Ishikawa (cell line): Measurements from ENCODE around the gene SLC7A14.

Experiments used
- CEBPB ChIP-seq: IDR thresholded peaks from 2 replicates; pipeline ENCODE4 v1.6.1; 2012
- CREB1 ChIP-seq: IDR thresholded peaks from 2 replicates; pipeline ENCODE4 v1.6.1; 2012; ENCODE audit warnings: low read depth
- EGR1 ChIP-seq: IDR thresholded peaks from 2 replicates; pipeline ENCODE4 v1.6.1; 2012
- EP300 ChIP-seq: IDR thresholded peaks from 2 replicates; pipeline ENCODE4 v1.6.1; 2012; ENCODE audit warnings: borderline replicate concordance
- NFIC ChIP-seq: IDR thresholded peaks from 2 replicates; pipeline ENCODE4 v1.6.1; 2012
- RAD21 ChIP-seq: IDR thresholded peaks from 2 replicates; pipeline ENCODE4 v1.6.1; 2012; ENCODE audit warnings: low read depth
- TAF1 ChIP-seq: IDR thresholded peaks from 2 replicates; pipeline ENCODE4 v1.6.1; 2012; ENCODE audit warnings: low read depth, mild to moderate bottlenecking
- TCF12 ChIP-seq: IDR thresholded peaks from 2 replicates; pipeline ENCODE4 v1.6.1; 2012; ENCODE audit warnings: low read depth
- TEAD4 ChIP-seq: IDR thresholded peaks from 2 replicates; pipeline ENCODE4 v1.6.1; 2012
- YY1 ChIP-seq: IDR thresholded peaks from 2 replicates; pipeline ENCODE4 v1.6.1; 2012; ENCODE audit warnings: low read depth
- ZBTB7A ChIP-seq: IDR thresholded peaks from 2 replicates; pipeline ENCODE4 v1.6.1; 2012; ENCODE audit warnings: low read depth
- TF ChIP-seq, protein P1 (sequence below): IDR thresholded peaks from 2 replicates; pipeline ENCODE4 v1.6.1; 2012
- TF ChIP-seq, protein P2 (sequence below): IDR thresholded peaks from 2 replicates; pipeline ENCODE4 v1.6.1; 2012; ENCODE audit warnings: low read depth, mild to moderate bottlenecking
- TF ChIP-seq, protein P3 (sequence below): IDR thresholded peaks from 2 replicates; pipeline ENCODE4 v1.6.1; 2012

SLC7A14 gene

DNA sequence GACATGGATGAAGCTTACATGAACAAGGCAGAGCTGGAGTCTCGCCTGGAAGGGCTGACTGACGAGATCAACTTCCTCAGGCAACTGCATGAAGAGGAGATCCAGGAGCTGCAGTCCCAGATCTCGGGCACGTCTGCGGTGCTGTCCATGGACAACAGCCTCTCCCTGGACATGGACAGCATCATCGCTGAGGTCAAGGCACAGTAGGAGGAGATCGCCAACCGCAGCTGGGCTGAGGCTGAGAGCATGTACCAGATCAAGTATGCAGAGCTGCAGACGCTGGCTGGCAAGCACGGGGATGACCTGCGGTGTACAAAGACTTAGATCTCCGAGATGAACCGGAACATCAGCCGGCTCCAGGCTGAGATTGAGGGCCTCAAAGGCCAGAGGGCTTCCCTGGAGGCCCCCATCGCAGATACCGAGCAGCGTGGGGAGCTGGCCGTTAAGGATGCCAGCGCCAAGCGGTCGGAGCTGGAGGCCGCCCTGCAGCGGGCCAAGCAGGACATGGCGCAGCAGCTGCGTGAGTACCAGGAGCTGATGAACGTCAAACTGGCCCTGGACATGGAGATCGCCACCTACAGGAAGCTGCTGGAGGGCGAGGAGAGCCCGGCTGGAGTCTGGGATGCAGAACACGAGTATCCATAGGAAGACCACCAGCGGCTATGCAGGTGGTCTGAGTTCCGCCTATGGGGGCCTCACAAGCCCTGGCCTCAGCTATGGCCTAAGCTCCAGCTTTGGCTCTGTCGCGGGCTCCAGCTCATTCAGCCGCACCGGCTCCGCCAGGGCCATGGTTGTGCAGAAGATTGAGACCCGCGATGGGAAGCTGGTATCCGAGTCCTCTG is 89.6 kb downstream of the SLC7A14 start:
- TF ChIP-seq, protein P1, sequence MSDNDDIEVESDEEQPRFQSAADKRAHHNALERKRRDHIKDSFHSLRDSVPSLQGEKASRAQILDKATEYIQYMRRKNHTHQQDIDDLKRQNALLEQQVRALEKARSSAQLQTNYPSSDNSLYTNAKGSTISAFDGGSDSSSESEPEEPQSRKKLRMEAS, result no peak
- TF ChIP-seq NFIC (no peak), TCF12 (no peak), RAD21 (peak; percentile 22; the same call in 1 of the 2 replicates), EGR1 (no peak), TEAD4 (no peak), CREB1 (no peak), EP300 (no peak)

DNA sequence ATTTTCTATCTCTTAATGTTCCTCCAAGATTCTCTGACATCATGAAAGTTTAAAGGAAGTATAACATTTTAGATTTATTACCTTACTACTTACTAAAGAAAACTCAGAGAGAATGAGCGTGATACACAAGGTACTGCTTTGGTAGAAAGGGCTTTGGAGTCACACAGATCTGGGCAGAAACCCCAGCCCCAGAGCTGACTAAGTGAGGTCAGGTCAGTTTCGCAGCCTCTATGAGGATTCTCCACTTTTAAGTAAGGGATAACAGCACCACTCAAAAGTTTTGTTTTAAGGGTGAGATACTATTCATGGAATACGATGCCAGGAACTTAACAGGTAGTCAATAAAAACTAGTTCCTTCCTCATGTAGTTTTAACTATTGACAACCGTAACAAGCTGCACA is 91.1 kb downstream of the SLC7A14 start:
- TF ChIP-seq CEBPB (no peak), CREB1 (no peak)
- TF ChIP-seq, protein P2, sequence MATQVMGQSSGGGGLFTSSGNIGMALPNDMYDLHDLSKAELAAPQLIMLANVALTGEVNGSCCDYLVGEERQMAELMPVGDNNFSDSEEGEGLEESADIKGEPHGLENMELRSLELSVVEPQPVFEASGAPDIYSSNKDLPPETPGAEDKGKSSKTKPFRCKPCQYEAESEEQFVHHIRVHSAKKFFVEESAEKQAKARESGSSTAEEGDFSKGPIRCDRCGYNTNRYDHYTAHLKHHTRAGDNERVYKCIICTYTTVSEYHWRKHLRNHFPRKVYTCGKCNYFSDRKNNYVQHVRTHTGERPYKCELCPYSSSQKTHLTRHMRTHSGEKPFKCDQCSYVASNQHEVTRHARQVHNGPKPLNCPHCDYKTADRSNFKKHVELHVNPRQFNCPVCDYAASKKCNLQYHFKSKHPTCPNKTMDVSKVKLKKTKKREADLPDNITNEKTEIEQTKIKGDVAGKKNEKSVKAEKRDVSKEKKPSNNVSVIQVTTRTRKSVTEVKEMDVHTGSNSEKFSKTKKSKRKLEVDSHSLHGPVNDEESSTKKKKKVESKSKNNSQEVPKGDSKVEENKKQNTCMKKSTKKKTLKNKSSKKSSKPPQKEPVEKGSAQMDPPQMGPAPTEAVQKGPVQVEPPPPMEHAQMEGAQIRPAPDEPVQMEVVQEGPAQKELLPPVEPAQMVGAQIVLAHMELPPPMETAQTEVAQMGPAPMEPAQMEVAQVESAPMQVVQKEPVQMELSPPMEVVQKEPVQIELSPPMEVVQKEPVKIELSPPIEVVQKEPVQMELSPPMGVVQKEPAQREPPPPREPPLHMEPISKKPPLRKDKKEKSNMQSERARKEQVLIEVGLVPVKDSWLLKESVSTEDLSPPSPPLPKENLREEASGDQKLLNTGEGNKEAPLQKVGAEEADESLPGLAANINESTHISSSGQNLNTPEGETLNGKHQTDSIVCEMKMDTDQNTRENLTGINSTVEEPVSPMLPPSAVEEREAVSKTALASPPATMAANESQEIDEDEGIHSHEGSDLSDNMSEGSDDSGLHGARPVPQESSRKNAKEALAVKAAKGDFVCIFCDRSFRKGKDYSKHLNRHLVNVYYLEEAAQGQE, result no peak

DNA sequence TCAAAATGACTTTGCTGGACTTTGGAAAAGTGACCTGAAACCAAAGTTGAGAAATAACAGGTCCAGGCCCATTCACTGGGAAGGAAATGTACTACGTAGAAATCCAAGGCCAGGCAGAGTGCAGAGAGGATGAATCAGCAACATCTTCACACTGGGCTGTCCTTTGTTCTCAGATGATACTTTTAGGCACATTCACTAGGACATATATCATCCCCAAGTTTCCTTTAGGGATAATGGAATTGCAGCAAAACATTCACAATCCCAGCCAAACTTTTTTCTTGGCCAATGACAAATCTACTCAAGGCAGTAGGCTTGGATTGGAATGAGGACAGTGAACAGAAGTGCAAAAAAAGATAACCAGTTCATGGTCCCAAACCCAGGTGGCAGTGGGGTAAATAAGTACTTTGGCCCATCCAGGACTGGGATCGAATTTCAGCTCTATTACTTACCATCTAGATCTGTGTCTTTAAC is 92.1 kb downstream of the SLC7A14 start:
- TF ChIP-seq, protein P1, result no peak
- TF ChIP-seq, protein P3, sequence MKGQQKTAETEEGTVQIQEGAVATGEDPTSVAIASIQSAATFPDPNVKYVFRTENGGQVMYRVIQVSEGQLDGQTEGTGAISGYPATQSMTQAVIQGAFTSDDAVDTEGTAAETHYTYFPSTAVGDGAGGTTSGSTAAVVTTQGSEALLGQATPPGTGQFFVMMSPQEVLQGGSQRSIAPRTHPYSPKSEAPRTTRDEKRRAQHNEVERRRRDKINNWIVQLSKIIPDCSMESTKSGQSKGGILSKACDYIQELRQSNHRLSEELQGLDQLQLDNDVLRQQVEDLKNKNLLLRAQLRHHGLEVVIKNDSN, result no peak
- no peak for TF ChIP-seq CEBPB
- no peak for TF ChIP-seq RAD21
- TF ChIP-seq TEAD4, result no peak
- no peak for TF ChIP-seq EP300
- no peak for TF ChIP-seq ZBTB7A
- no peak for TF ChIP-seq EGR1
- no peak for TF ChIP-seq YY1
- no peak for TF ChIP-seq TAF1
- no peak for TF ChIP-seq NFIC

DNA sequence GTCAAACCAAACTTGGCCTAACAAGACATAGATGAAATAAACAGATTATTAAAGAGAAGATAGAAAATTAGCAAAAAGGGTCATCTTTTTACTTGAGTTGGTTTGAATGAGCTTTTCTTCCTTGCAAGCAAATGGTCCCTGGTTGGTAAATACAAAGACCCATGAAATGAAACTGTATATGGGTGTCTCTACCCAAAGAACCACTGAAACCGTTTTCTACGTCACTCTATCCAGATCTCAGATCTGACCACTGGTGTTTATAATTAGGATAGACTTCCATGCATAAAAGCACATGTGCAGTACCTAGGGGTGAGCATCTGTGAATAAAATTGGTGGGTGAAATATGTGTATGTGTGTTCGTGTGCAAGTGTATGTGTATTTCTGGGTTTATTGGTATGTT is 94.0 kb downstream of the SLC7A14 start:
- TF ChIP-seq TAF1, result no peak
- TF ChIP-seq, protein P2, result no peak
- TF ChIP-seq, protein P3, result no peak

DNA sequence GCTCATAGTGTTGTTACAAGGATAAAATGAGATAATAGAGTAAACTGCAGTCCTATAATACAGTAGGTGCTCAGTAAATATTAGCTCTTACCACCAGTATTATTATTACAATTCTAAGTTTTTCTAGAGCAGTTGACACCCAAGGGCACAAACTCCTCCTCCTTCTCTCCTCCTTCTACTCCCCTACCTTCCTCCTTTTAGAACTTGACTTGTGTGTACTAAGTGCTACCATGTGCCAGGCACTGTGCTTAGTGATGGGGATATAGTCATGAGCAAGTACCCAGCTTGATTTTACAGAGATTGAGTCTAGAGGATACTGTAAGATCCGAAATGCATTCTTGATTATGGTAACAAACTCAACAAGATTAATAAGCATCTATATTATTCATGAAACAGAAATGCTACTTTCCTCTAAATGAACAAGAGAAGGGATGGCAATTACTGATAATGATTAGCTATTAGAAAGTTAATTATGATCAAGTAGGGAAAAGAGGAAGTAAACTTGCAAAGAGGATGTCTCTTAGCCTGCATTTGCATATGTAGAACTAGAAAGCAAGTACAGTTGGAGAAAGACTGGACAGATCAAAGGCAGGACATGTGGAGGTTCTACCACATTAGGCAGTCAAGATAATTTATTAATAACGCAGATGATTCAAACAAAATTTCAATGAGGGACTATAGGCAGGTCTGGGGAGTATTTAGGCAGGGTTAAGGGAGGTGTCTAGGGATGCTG is 94.9 kb downstream of the SLC7A14 start:
- TF ChIP-seq TAF1, result no peak
- TF ChIP-seq, protein P2, result no peak
- no peak for TF ChIP-seq EGR1
- TF ChIP-seq NFIC, result no peak
- TF ChIP-seq YY1, result no peak
- no peak for TF ChIP-seq CEBPB
- TF ChIP-seq RAD21, result no peak
- no peak for TF ChIP-seq TCF12
- TF ChIP-seq EP300, result no peak
